ENCODE data around the gene SIGLEC11.
"Not testable (repeated sequence)": the region's sequence is repeated elsewhere in the genome, so short reads cannot be mapped to it uniquely, and the experiment has no call there.

The SIGLEC11 gene

DNA sequence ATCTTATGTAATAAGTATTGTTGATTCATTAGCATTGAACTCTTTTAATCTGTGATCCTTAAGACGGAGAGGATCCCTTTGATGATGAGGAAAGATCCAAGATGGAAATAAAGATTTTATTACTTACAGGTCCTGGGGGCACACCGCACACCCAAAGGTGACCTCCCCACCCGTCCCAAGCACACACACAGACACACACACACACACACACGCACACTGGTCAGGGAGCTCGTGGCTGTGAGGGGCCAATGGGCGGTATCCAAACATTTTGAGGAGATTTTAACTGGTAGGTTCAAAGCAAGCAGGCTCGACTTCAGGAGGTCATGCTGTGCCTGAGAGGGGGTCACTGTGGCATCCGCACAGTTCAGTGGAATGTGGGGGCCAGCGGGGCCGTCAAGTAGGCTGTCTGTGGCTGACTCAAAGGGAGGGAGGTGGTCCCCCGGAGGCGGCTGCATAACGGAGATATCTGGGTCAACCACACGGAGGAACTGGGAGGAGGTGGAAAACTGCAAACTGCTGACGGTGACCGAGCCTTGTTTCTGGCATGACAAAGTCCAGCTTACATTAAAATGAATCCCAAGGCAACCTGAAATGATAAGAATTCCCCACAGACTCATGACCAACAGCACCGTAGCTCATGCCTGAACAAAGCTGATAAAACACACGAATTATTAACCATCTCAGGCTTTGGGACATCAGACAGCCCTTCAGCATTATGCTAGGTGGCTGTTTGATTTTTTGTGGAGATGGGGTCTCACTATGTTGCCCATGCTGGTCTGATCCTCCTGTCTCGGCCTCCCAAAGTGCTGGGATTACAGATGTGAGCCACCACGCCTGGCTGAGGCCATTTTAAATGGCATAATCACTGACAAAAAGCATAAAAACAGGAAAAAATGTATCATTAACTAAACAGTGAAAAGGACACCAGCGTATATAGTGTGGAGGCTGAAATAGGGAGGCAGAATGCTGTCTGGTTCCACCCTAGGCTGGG is 20.9 kb upstream of the SIGLEC11 start:
- DNase-seq = no peak

DNA sequence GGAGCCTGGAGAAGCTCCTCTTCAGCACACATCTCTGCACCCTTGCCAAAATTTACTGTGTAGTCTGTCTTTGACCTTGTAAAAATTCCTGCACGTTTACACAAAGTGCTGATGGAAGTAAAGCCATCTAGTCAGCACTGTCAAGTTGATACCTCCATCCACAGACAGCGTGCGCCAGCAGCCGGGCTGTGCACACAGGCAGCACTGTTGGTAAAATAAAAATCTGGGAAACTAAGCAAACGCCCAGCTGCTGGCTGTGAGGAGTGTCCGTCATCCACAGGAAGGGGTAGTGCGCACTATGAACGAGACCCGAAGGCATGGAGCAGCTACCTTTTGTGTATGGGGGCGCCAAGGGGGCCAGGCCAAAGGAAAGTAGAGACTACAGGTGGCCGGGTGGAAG is 17.4 kb upstream of the SIGLEC11 start:
- no peak for DNase-seq

DNA sequence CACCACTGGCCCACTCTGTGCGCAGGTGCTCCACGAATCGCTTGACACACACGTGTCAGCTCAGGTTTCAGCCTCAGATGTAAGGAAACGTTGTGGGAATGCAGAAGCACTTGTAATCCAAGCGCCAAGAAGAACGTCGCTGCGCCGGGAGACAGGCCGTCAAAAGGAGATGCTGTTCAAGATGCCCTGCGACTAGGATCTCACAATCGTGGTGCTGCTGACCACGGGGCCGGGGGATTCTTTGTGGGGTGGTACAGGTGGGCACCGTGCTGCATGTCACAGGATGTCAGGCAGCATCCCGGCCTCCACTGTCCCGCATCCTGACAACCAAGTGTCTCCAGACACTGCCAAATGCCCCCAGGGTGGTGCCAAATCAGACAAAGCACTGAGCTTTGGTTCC is 16.9 kb upstream of the SIGLEC11 start:
- no peak for DNase-seq

DNA sequence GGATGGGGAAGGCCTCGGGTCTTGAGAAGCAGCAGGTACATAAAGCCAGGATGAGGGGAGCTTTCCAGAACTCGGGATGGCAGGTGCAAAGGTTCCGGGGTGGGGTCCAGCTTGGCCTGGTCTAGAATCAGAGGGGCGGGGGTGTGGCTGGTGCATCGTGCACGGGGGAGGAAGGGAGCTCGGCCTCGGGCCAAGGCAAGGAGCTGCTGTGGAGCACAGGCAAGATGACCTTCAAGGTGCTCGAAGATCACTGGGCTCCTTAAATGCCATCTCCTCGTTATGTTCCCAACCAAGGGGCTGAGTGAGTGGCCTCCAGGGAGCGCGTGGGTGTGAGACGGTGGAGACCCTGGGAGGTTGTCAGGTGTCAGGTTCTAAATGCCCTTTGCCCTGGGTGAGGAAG is 16.1 kb upstream of the SIGLEC11 start:
- DNase-seq = no peak

GRCh38 chr19:49976496-49976895 is 15.5 kb upstream of the SIGLEC11 start:
- no peak for DNase-seq

DNA sequence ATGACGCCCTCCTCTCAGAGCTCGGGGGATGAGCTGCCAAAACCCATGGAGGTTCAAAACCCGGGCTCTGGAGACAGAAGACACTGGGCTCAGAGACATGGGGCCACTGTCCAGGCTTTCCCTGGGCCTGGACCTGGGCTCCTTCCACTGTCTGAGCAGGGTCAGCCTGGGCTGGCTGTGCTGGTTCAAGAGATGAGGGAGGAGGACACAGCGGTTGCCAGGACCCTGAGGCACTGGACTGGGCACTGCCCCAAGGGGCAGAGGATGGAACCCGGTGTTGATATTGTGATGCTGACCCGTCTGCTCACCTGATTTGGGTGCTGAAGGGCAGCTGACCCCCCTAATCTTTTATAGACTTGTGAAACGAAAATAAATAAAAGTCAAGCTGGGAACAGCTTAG is 14.1 kb upstream of the SIGLEC11 start:
- DNase-seq = no peak

DNA sequence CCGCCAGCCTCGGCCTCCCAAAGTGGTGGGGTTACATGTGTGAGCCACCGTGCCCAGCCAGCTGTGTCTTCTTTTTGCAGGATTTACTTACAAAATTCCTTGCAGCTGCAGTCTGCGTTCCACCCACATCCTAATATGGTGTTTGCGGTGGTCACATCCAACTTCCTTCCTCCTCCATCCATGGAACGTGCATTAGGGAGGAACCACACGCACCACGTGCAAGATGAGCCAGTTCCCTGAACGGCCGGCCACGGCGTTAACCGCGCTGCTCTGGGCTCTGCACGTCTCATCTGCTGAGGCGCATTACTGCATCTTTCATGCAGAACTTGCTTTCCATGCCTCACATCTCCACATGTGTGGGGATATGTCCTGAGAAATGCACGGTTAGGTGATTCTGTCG is 13.0 kb upstream of the SIGLEC11 start:
- DNase-seq = no peak

DNA sequence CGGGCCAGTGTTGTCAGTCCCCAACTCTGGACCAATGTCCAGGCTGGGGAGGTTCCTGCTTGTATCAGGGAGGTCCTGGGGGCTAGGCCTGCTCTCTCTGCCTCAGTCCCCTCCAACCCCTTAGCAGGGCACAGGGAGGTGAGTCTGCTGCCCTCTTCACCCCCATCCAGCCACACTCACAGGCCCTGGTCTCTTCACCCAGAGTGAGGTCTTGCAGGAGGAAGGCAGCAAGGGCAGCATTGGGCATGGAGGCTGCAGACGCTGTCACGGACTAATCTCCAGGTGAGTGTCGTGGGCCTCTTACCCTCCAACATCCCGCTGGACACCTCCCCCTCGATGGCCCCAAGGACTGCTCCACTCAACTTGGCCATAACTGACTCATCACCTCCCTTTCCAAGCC is 11.9 kb upstream of the SIGLEC11 start:
- no peak for DNase-seq

DNA sequence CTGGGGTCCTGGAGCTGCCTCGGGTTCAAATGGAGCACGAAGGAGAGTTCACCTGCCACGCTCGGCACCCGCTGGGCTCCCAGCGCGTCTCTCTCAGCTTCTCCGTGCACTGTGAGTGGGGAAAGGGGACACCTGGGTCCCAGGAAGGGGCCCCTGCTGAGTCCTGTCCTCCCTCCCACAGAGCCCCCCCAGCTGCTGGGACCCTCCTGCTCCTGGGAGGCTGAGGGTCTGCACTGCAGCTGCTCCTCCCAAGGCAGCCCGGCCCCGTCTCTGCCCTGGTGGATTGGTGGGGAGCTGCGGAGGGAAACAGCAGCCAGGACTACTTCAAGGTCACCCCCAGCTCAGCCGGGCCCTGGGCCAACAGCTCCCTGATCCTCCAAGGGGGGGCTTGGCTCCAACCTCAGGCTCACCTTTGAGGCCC is 11.0 kb upstream of the SIGLEC11 start:
- no peak for DNase-seq

- not testable (repeated sequence) for DNase-seq
Observed at GRCh38 chr19:49969355-49969754, 8.4 kb upstream of the SIGLEC11 start.

- no peak for DNase-seq
Observed at GRCh38 chr19:49968279-49968922, 7.4 kb upstream of the SIGLEC11 start.

- DNase-seq = not testable (repeated sequence)
Observed at GRCh38 chr19:49959892-49960291, 1.1 kb downstream of the SIGLEC11 start.

- DNase-seq = not testable (repeated sequence)
Observed at GRCh38 chr19:49958596-49958995, 2.4 kb downstream of the SIGLEC11 start.

- DNase-seq = not testable (repeated sequence)
Observed at GRCh38 chr19:49958144-49958543, 2.8 kb downstream of the SIGLEC11 start.

- DNase-seq = no peak
Observed at GRCh38 chr19:49957262-49957915, 3.6 kb downstream of the SIGLEC11 start.

DNA sequence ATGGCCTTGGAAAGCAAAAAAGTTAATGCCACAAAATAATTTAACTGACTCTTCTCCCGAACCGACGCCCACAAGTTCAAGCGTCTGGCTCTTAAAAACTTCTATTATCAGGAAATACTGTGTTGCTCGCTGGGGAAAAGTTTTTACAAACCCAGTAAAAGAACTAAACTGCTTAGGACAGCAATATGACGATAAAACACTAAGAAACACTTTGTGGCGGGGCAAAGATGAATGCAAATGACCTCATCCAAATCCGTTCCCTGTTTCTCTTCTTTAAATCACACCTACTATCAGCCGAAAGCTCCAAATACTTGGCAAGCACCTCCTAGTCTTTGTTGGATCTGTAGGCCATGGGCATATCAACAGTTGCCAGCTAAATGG is 4.9 kb downstream of the SIGLEC11 start:
- DNase-seq = no peak

- DNase-seq = no peak
Observed at GRCh38 chr19:49954933-49955332, 6.0 kb downstream of the SIGLEC11 start.

DNA sequence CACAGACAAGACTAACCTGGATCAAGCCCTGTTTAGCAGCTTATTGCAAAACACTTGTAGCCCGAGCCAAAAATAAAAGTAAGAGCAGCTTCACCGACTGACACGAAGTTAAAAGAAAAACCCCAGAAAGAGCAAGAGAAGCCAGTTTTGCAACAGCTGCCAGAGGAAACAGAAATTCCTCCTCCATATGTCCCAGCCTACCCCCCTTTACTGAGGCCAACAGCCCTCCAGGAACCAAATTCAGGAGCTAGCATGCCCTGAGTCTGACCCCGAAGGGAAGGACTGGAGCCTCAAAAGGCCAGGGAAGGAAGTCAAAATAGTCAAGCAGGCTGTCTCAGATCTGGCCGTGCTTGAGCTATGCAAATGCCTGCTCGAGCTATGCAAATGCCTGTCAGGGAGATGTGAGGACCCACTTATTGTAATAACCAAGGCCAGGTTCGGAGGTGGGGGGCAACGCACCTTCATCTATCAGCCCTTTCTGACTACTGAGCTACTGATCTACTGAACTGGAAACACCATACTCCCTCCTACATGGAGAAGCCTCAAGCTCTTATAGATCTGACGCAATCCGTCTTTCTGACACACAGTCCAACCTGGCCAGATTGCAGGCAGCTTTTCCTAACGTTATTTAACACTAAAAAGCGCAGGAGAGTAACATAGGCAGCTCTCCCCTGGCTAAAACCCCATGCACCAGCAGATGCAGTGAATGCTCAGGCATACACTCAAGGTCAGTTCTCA is 6.7 kb downstream of the SIGLEC11 start:
- DNase-seq = no peak

DNA sequence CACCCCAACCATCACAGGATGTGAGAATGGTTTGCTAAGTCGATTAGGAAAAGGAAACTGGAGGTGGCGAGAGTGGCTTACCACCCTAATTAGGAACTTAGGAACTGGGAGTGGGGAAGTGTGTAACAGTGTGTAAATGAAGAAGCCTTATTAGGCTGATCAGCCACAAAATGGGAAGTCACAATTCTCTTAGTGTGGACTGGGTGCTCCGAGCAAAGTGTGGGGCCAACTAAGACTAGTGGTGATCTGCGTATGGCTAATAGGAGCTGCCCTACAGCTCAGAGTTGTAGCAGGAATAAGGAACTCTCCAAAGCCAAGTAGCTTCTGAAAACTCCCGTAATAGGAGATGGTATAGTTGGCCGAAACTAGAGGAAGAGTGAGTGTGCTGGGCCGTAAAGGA is 7.6 kb downstream of the SIGLEC11 start:
- DNase-seq = no peak

GRCh38 chr19:49952906-49953305 is 8.1 kb downstream of the SIGLEC11 start:
- DNase-seq = no peak

GRCh38 chr19:49952479-49952836 is 8.5 kb downstream of the SIGLEC11 start:
- no peak for DNase-seq

DNA sequence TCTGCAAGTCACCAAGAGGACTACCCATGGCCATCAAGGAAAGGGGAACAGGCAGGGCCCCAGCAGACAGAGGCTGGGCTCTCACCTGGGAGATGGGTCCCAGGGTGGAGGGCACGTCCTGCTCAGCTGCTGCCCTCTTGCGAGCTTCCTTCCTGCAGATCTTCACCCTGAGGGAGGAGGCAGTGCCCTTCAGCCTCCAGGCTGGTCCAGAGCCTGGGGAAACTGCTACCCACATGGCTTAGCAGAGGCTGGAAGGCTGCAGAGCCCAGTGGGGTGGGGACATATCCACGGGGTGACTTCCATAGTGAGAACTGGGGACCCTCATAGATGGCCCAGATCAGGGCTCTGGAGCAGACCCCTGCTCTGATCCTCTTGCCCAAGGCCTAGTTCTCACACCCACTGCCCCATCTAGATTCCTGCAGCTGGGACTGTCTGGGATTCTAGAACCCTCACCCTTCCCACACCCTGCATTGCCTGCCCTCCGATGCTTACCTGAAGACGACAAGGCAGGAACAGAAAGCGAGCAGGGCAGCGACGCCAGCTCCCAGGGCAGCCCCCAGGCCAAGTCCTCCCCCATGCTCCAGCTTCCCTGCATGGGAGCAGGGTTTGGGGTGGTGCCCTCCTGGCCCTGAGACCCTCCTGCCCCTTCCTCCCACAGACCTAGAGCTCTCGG is 9.0 kb downstream of the SIGLEC11 start:
- no peak for DNase-seq
